ENCODE data around the gene COL18A1.

COL18A1 gene

GRCh38 chr21:45506241-45506817 lies 101.4 kb downstream of the COL18A1 start:
- DNase-seq (ENCODE audit: low read depth in 2 of 2) = no peak

- DNase-seq (ENCODE audit: low read depth in 2 of 2) = no peak
Observed at GRCh38 chr21:45506836-45507522, 102.0 kb downstream of the COL18A1 start.

- DNase-seq (ENCODE audit: low read depth in 2 of 2) = no peak
Observed at GRCh38 chr21:45507523-45507875, 102.5 kb downstream of the COL18A1 start.

- DNase-seq (ENCODE audit: low read depth in 2 of 2) = no peak
Observed at GRCh38 chr21:45507888-45508508, 103.0 kb downstream of the COL18A1 start.

GRCh38 chr21:45508607-45509565 lies 103.9 kb downstream of the COL18A1 start:
- no peak for DNase-seq (ENCODE audit: low read depth in 2 of 2)

- DNase-seq (ENCODE audit: low read depth in 2 of 2) = no peak
Observed at GRCh38 chr21:45509566-45510465, 104.9 kb downstream of the COL18A1 start.

GRCh38 chr21:45510466-45510955 lies 105.5 kb downstream of the COL18A1 start:
- DNase-seq (ENCODE audit: low read depth in 2 of 2) = no peak

- DNase-seq (ENCODE audit: low read depth in 2 of 2) = no peak
Observed at GRCh38 chr21:45511007-45511406, 106.0 kb downstream of the COL18A1 start.

- DNase-seq (ENCODE audit: low read depth in 2 of 2) = no peak
Observed at GRCh38 chr21:45511661-45512431, 106.9 kb downstream of the COL18A1 start.

- no peak for DNase-seq (ENCODE audit: low read depth in 2 of 2)
Observed at GRCh38 chr21:45512626-45513002, 107.6 kb downstream of the COL18A1 start.

GRCh38 chr21:45513003-45513717 lies 108.2 kb downstream of the COL18A1 start:
- no peak for DNase-seq (ENCODE audit: low read depth in 2 of 2)

- DNase-seq (ENCODE audit: low read depth in 2 of 2) = no peak
Observed at GRCh38 chr21:45513741-45514310, 108.9 kb downstream of the COL18A1 start.

GRCh38 chr21:45514311-45515021 lies 109.5 kb downstream of the COL18A1 start:
- DNase-seq (ENCODE audit: low read depth in 2 of 2) = no peak

- no peak for DNase-seq (ENCODE audit: low read depth in 2 of 2)
Observed at GRCh38 chr21:45515241-45516061, 110.5 kb downstream of the COL18A1 start.

GRCh38 chr21:45516071-45516670 lies 111.2 kb downstream of the COL18A1 start:
- DNase-seq (ENCODE audit: low read depth in 2 of 2) = no peak

- no peak for DNase-seq (ENCODE audit: low read depth in 2 of 2)
Observed at GRCh38 chr21:45516671-45517151, 111.7 kb downstream of the COL18A1 start.
